ENCODE measurements around the gene RPL38.
"Not testable (repeated sequence)": the region's sequence is repeated elsewhere in the genome, so short reads cannot be mapped to it uniquely, and the experiment has no call there.

GRCh38 chr17:74188687-74189086 is 14.8 kb upstream of the RPL38 start:
- TF ChIP-seq POLR2A, CTCF (IDR thresholded peaks at IDR 0.05): not testable (repeated sequence)

Data from prostate gland (tissue), 2 donors.